ENCODE measurements around the gene SH3BP5. TPM values are rescaled to one million over a fixed set of nuclear protein-coding genes. Genes with fewer than 3 reads are reported as not detected.
A peak's percentile ranks its signal among the peaks of the same experiment; 100 is the strongest.

SH3BP5 gene
- total RNA-seq, 2 experiments from 2014 or later: 39.0 to 40.9 TPM

GRCh38 chr3:15265655-15266509 lies 66.5 kb downstream of the SH3BP5 start:
- Mint-ChIP-seq H3K9me3 (no peaks in the 10 kb centered on the region), H3K27ac (peak overlapping the region; percentile 34), H3K36me3 (ENCODE audit: low read depth) (peaks cover 36% of the 10 kb centered on the region), H3K27me3 (no peaks in the 10 kb centered on the region), H3K4me1 (peaks cover 48% of the 10 kb centered on the region), H3K4me3 (no peak overlapping the region)
- ChIA-PET POLR2A (interaction anchor here (1.0 to 1.3 kb wide), 3 partner anchors 19 to 60 kb away, joined by 3 to 5 read pairs (median 5); partner anchors contain the start of gene CAPN7), CTCF (interaction anchor here (0.7 to 9.3 kb wide), 14 partner anchors 10 to 292 kb away, joined by 3 to 209 read pairs (median 7); partner anchors contain the start of gene SH3BP5)
- no peak for DNase-seq

DNA sequence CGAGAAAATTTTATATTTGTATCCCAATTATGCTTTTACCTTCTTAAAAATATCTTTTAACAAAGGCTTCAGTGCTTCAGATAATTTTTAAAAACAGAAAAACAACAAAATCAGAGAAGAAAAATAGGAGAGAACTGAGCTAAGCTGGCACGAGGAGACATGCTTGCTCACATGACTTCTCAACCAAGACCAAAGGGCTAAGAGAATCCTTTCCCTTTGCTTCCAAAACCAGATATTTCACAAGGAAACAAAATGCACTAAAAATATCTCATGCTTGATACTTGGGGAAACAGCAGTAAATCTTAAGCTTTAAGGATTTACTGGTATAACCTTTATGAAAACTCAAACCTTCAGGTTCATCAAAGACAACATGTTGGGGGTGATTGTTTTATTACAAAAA lies 67.9 kb downstream of the SH3BP5 start:
- Mint-ChIP-seq H3K4me1 (peaks cover 37% of the 10 kb centered on the region), H3K27me3 (no peaks in the 10 kb centered on the region), H3K36me3 (ENCODE audit: low read depth) (peaks cover 39% of the 10 kb centered on the region), H3K9me3 (no peaks in the 10 kb centered on the region), H3K27ac (no peak overlapping the region), H3K4me3 (no peak overlapping the region)
- DNase-seq: no peak
- POLR2A ChIA-PET: interaction anchor here (1.3 kb wide), 1 partner anchor 46 kb away, joined by 5 read pairs; no protein-coding TSS in a partner anchor
- CTCF ChIA-PET: interaction anchor here (0.9 to 9.3 kb wide), 6 partner anchors 9 to 466 kb away, joined by 3 to 209 read pairs (median 4); partner anchors contain the start of gene SH3BP5

GRCh38 chr3:15263926-15264325 lies 68.5 kb downstream of the SH3BP5 start:
- CTCF ChIA-PET: interaction anchor here (1.0 to 9.3 kb wide), 5 partner anchors 9 to 466 kb away, joined by 3 to 209 read pairs (median 3); partner anchors contain the start of gene SH3BP5
- POLR2A ChIA-PET: interaction anchor here (0.7 kb wide), 1 partner anchor 137 kb away, joined by 3 read pairs; no protein-coding TSS in a partner anchor

GRCh38 chr3:15263120-15263519 lies 69.3 kb downstream of the SH3BP5 start:
- H3K36me3 Mint-ChIP-seq (ENCODE audit: low read depth): peaks cover 44% of the 10 kb centered on the region
- no peak overlapping the region for H3K27ac Mint-ChIP-seq
- ChIA-PET POLR2A (interaction anchor here (0.7 kb wide), 1 partner anchor 138 kb away, joined by 3 read pairs; no protein-coding TSS in a partner anchor), CTCF (interaction anchor here (1.0 to 9.3 kb wide), 4 partner anchors 59 to 117 kb away, joined by 3 to 209 read pairs (median 3); partner anchors contain the start of gene SH3BP5)
- no peaks in the 10 kb centered on the region for H3K27me3 Mint-ChIP-seq
- no peak overlapping the region for H3K4me3 Mint-ChIP-seq
- peaks cover 23% of the 10 kb centered on the region for H3K4me1 Mint-ChIP-seq
- DNase-seq: no peak
- no peaks in the 10 kb centered on the region for H3K9me3 Mint-ChIP-seq

More at GRCh38 chr3:15263926-15264325, 68.5 kb downstream of the SH3BP5 start:
- Mint-ChIP-seq H3K4me1 (peaks cover 31% of the 10 kb centered on the region), H3K27me3 (no peaks in the 10 kb centered on the region), H3K27ac (no peak overlapping the region), H3K9me3 (no peaks in the 10 kb centered on the region), H3K4me3 (no peak overlapping the region), H3K36me3 (ENCODE audit: low read depth) (peaks cover 39% of the 10 kb centered on the region)
- DNase-seq: no peak

DNA sequence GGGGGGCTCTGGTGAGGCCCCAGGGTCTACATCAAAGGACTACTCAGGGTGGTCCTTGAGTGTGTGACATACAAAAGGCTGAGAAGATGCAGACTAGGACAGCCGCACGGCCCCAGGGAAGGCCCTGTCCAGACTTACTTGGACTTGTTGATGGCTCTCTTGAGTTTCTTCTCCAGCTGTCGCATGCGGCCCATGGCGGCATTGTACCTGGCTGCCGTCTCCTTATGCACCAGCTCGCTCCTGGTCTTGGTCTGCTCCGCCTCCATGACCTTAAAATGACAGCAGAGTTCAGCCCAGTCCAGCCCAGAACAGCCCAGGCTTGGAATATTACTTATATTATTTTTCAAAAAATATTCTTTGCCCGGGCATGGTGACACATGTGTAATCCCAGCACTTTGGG lies 70.4 kb downstream of the SH3BP5 start:
- no peaks in the 10 kb centered on the region for H3K9me3 Mint-ChIP-seq
- peaks cover 48% of the 10 kb centered on the region for H3K36me3 Mint-ChIP-seq (ENCODE audit: low read depth)
- no peak overlapping the region for H3K4me3 Mint-ChIP-seq
- no peaks in the 10 kb centered on the region for H3K27me3 Mint-ChIP-seq
- no peak for DNase-seq
- H3K27ac Mint-ChIP-seq: no peak overlapping the region
- H3K4me1 Mint-ChIP-seq: peaks cover 18% of the 10 kb centered on the region
- POLR2A ChIA-PET: no interaction called here
- CTCF ChIA-PET: interaction anchor here (1.0 kb wide), 1 partner anchor 118 kb away, joined by 3 read pairs; no protein-coding TSS in a partner anchor

DNA sequence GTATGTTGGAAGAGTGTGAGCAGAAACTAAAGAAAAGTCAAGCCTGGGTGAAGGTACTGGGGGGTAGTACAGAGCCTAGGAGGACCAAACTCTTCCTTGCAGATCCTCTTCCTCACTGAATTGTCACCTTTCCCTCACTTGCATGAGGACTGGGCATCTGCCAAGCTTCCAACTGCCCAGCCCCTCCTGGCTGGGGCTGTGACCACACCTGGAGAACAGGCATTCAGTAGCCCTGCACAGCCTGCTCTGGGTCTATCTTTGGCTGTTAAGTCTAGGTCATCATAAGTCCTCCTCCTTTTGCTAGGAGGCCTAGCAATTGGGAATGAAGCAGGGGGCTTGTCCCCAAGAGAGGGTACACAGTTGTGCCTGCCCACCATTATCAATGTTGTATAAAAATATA lies 71.1 kb downstream of the SH3BP5 start:
- DNase-seq: no peak
- H3K36me3 Mint-ChIP-seq (ENCODE audit: low read depth): peaks cover 49% of the 10 kb centered on the region

GRCh38 chr3:15260531-15260930 lies 71.9 kb downstream of the SH3BP5 start:
- no peak for DNase-seq
- H3K27ac Mint-ChIP-seq: no peak overlapping the region
- CTCF ChIA-PET: interaction anchor here (0.8 kb wide), 1 partner anchor 72 kb away, joined by 3 read pairs; the partner anchor contains the start of gene SH3BP5

More for the DNA sequence above, 71.1 kb downstream of the SH3BP5 start:
- POLR2A ChIA-PET: no interaction called here
- no peaks in the 10 kb centered on the region for H3K27me3 Mint-ChIP-seq
- no peak overlapping the region for H3K4me3 Mint-ChIP-seq
- CTCF ChIA-PET: no interaction called here
- H3K9me3 Mint-ChIP-seq: no peaks in the 10 kb centered on the region
- peak overlapping the region; percentile 45 for H3K27ac Mint-ChIP-seq
- H3K4me1 Mint-ChIP-seq: peaks cover 13% of the 10 kb centered on the region

GRCh38 chr3:15258720-15259119 lies 73.7 kb downstream of the SH3BP5 start:
- POLR2A ChIA-PET: no interaction called here
- Mint-ChIP-seq H3K27me3 (no peaks in the 10 kb centered on the region), H3K4me3 (no peak overlapping the region), H3K27ac (no peak overlapping the region), H3K9me3 (no peaks in the 10 kb centered on the region), H3K36me3 (ENCODE audit: low read depth) (peaks cover 56% of the 10 kb centered on the region), H3K4me1 (no peaks in the 10 kb centered on the region)
- DNase-seq: no peak
- CTCF ChIA-PET: interaction anchor here (1.5 kb wide), 1 partner anchor 9 kb away, joined by 8 read pairs; no protein-coding TSS in a partner anchor

More at GRCh38 chr3:15260531-15260930, 71.9 kb downstream of the SH3BP5 start:
- Mint-ChIP-seq H3K27me3 (no peaks in the 10 kb centered on the region), H3K36me3 (ENCODE audit: low read depth) (peaks cover 51% of the 10 kb centered on the region), H3K4me3 (no peak overlapping the region), H3K4me1 (peaks cover 7% of the 10 kb centered on the region), H3K9me3 (no peaks in the 10 kb centered on the region)
- POLR2A ChIA-PET: no interaction called here

GRCh38 chr3:15256861-15257341 lies 75.5 kb downstream of the SH3BP5 start:
- H3K27ac Mint-ChIP-seq: no peak overlapping the region
- no peaks in the 10 kb centered on the region for H3K27me3 Mint-ChIP-seq

DNA sequence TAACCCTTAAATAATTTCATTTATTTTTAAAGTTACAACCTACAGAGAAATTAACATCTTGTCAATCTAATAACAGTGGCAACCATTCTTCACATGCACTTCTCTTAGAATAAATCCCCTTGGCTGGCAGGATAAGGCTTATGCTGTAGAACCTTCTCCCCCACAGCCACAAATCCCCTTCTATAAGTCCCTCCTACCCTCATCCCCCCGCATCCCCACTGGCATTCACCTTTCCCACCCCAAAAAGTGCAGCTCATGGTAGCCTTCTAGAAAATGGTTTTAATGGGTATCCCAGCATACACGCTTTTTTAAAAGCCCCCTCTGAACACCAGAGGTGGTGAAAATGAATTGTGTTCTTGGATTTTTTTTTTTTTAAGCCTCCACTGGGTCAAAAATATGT lies 77.2 kb downstream of the SH3BP5 start:
- POLR2A ChIA-PET: no interaction called here
- Mint-ChIP-seq H3K9me3 (no peaks in the 10 kb centered on the region), H3K4me3 (no peak overlapping the region), H3K27me3 (no peaks in the 10 kb centered on the region), H3K36me3 (ENCODE audit: low read depth) (peaks cover 66% of the 10 kb centered on the region), H3K4me1 (peaks cover 13% of the 10 kb centered on the region), H3K27ac (no peak overlapping the region)
- no peak for DNase-seq
- CTCF ChIA-PET: interaction anchor here (0.7 to 1.9 kb wide), 5 partner anchors 9 to 302 kb away, joined by 3 to 8 read pairs (median 3); no protein-coding TSS in a partner anchor

More at GRCh38 chr3:15256861-15257341, 75.5 kb downstream of the SH3BP5 start:
- DNase-seq: no peak
- Mint-ChIP-seq H3K9me3 (no peaks in the 10 kb centered on the region), H3K4me1 (peaks cover 10% of the 10 kb centered on the region), H3K36me3 (ENCODE audit: low read depth) (peaks cover 67% of the 10 kb centered on the region), H3K4me3 (no peak overlapping the region)
- ChIA-PET CTCF (interaction anchor here (1.3 to 1.9 kb wide), 3 partner anchors 11 to 149 kb away, joined by 3 to 8 read pairs (median 3); no protein-coding TSS in a partner anchor), POLR2A (interaction anchor here (1.6 kb wide), 1 partner anchor 51 kb away, joined by 4 read pairs; the partner anchor contains the start of gene CAPN7)

DNA sequence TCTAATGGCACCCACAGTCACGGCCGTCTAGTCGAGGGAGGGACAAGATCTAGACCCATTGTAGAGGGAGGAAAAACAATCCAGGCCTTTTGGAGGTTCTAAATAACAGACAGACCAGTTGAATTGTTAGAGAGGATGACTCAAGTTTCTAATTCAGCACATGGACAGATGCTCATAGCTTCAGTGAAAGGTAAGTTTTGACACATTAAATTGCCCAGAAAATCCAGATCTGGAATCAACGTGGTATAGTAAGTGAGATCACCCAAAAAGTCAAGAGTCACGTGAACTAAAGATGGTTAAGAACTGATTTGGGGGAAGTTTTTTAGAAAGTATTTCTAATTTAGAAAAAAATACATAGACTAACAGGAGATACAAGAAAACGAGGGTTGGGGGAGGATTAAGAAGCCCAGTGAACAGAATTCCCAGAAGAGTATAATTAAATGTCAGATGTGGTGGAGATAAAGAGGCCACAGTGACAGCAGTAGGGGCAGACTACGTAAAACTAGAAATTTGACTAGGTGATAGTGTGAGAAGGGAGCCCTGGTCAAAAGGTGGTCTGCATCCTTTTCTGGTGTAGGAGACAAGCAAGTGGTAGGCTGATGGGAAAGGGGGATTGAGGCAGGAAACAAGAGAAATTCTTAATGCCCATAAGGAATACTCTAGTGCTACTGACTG lies 79.2 kb downstream of the SH3BP5 start:
- POLR2A ChIA-PET: no interaction called here
- Mint-ChIP-seq H3K9me3 (no peaks in the 10 kb centered on the region), H3K36me3 (ENCODE audit: low read depth) (peaks cover 56% of the 10 kb centered on the region), H3K27ac (peak overlapping the region; percentile 24), H3K4me3 (no peak overlapping the region), H3K4me1 (peaks cover 13% of the 10 kb centered on the region), H3K27me3 (no peaks in the 10 kb centered on the region)
- CTCF ChIA-PET: interaction anchor here (1.1 to 1.9 kb wide), 3 partner anchors 15 to 153 kb away, joined by 3 to 7 read pairs (median 4); no protein-coding TSS in a partner anchor
- no peak for DNase-seq

- Mint-ChIP-seq H3K9me3 (no peaks in the 10 kb centered on the region), H3K4me1 (peaks cover 12% of the 10 kb centered on the region), H3K27me3 (no peaks in the 10 kb centered on the region), H3K36me3 (ENCODE audit: low read depth) (peaks cover 50% of the 10 kb centered on the region), H3K4me3 (no peak overlapping the region), H3K27ac (no peak overlapping the region)
- no peak for DNase-seq
- POLR2A ChIA-PET: interaction anchor here (1.0 to 1.3 kb wide), 2 partner anchors 19 to 85 kb away, joined by 3 read pairs; no protein-coding TSS in a partner anchor
- CTCF ChIA-PET: interaction anchor here (1.0 to 1.7 kb wide), 2 partner anchors 22 to 40 kb away, joined by 3 to 4 read pairs; partner anchors contain the start of gene CAPN7
These were observed 86.2 kb downstream of the SH3BP5 start for GRCh38 chr3:15246186-15246585.

Data from activated CD4-positive, alpha-beta memory T cell treated with anti-CD3 and anti-CD28 coated beads, Interleukin-2, amount 10 ng/mL, durations not matched to agents 7 days and 5 days (primary cell).